ENCODE data around the gene ATR. TPM values are rescaled to one million over a fixed set of nuclear protein-coding genes. Genes with fewer than 3 reads are reported as not detected.

The ATR gene
- total and polyA plus RNA-seq, 2 of the 4 experiments (the other 2 are of a cell fraction) = 9.5 to 28.0 TPM

DNA sequence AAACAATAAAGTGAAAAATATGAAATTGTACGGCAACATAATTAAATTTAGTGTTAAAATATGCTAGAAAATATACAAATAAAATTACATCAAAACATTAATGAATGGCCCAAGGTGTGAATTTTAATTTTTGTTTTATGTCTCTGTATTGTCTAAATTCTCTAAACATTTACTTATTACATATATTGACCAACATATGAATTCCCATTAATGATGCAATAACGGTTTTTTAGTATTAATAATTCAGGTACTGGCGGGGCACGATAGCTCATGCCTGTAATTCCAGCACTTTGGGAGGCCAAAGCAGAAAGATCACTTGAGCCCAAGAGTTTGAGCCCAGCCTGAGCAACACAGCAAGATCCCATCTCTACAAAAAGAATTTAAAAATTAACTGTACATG, 110.1 kb downstream of the ATR start:
- in situ Hi-C loops (cut with MboI; ENCODE audit: low sequenced_read_pairs) = no loop called here
- Histone ChIP-seq H4K5ac (ENCODE audit: low read depth, low read length) (no peak overlapping the region), H3K79me1 (ENCODE audit: low read depth in 1 of 2, low read length in 2 of 2) (no peaks in the 10 kb centered on the region), H2AK5ac (ENCODE audit: low read depth, low read length) (no peak overlapping the region), H4K8ac (ENCODE audit: low read depth in 2 of 2, low read length in 2 of 2) (no peak overlapping the region), H3K4ac (ENCODE audit: low read depth, low read length) (no peak overlapping the region), H4K91ac (ENCODE audit: insufficient read depth, low read depth, low read length) (no peak overlapping the region), H2AFZ (replicated peaks; ENCODE audit: low read length, poor library complexity) (no peak overlapping the region), H2BK5ac (ENCODE audit: low read depth, low read length, poor library complexity, severe bottlenecking) (no peak overlapping the region), H3K4me2 (ENCODE audit: low read depth, low read length) (no peak overlapping the region), H2BK20ac (ENCODE audit: low read depth, low read length) (no peak overlapping the region), H4K20me1 (ENCODE audit: insufficient read depth, low read length) (no peaks in the 10 kb centered on the region), H2BK120ac (ENCODE audit: low read depth, low read length) (no peak overlapping the region), H2AK9ac (replicated peaks; ENCODE audit: low read depth, low read length, poor library complexity) (no peak overlapping the region), H3K4me3 (ENCODE audit: insufficient read depth, low read depth, low read length) (no peak overlapping the region), H3K9me1 (ENCODE audit: insufficient read depth, low read length) (no peaks in the 10 kb centered on the region), H3K9me3 (ENCODE audit: control insufficient read depth, insufficient read depth, low read length) (peaks cover under 1% of the 10 kb centered on the region; the same call in 1 of the 2 replicates), H3K56ac (ENCODE audit: extremely low read depth, insufficient read depth, low read length) (no peak overlapping the region), H3K23ac (ENCODE audit: low read depth, low read length) (no peak overlapping the region), H3K27me3 (ENCODE audit: control insufficient read depth, insufficient read depth, low read length) (no peaks in the 10 kb centered on the region), H3K4me1 (ENCODE audit: control insufficient read depth, insufficient read depth, low read length) (no peaks in the 10 kb centered on the region), H3K9ac (ENCODE audit: low read depth, low read length) (no peak overlapping the region), H3K18ac (ENCODE audit: low read depth, low read length) (no peak overlapping the region), H3K14ac (replicated peaks; ENCODE audit: low read depth, low read length) (no peak overlapping the region), H3K36me3 (ENCODE audit: control insufficient read depth, insufficient read depth, low read length) (no peaks in the 10 kb centered on the region), H3K27ac (ENCODE audit: insufficient read depth, low read length) (no peak overlapping the region), H2BK15ac (ENCODE audit: low read depth, low read length) (no peak overlapping the region)
- ChIA-PET POLR2A (ENCODE audit: unreplicated experiment) (no interaction called here), CTCF (no interaction called here)
- DNase-seq (no peak), ATAC-seq (ENCODE audit: low read depth) (no peak)
- intact Hi-C loops (cut with micrococcal nuclease) = no loop called here
- BruUV-seq (replicated peaks) = no TSS peak
- WGBS, 2 experiments (ENCODE audit: extremely low coverage in 2 of 2, insufficient read length in 1 of 2) = no CpG with 5 or more reads among the region's 4 CpGs
- dilution Hi-C loops (cut with HindIII; ENCODE audit: low sequenced_read_pairs, unreplicated experiment) = no loop called here
- 0 out of 2 replicates have a peak, but pooled peaks have one; percentile 4 for TF ChIP-seq CEBPB (IDR thresholded peaks at IDR 0.05; ENCODE audit: low read depth, low read length)
- no peak for TF ChIP-seq ELK1 (IDR thresholded peaks at IDR 0.05; ENCODE audit: borderline replicate concordance, low read depth, low read length)
